Skeletal muscle tissue (tissue), 4 donors: ENCODE data around the gene ERC2. TPM values are rescaled to one million over a fixed set of nuclear protein-coding genes. Genes with fewer than 3 reads are reported as not detected.

ENCODE experiments used
- H3K27ac ChIP-seq: one replicate; pipeline ENCODE4 v1.7.0; 2013; ENCODE audit warnings: mild to moderate bottlenecking, low read depth, low read length, inconsistent platforms
- H3K27me3 ChIP-seq, 3 donors: one replicate each; pipeline ENCODE4 v1.7.0; 2013; ENCODE audit warnings: low read length in 3 of 3; ENCODE audit not compliant: control insufficient read depth in 3 of 3, insufficient read depth in 3 of 3
- H3K36me3 ChIP-seq, 3 donors: one replicate each; pipeline ENCODE4 v1.7.0; 2013; ENCODE audit warnings: low read length in 3 of 3; ENCODE audit not compliant: control insufficient read depth in 3 of 3, insufficient read depth in 3 of 3
- H3K4me1 ChIP-seq, 3 donors: one replicate each; pipeline ENCODE4 v1.7.0; 2013; ENCODE audit warnings: low read length in 3 of 3, mild to moderate bottlenecking in 3 of 3; ENCODE audit not compliant: control insufficient read depth in 3 of 3, insufficient read depth in 3 of 3
- H3K4me3 ChIP-seq, 3 donors: one replicate each; pipeline ENCODE4 v1.7.0; 2013; ENCODE audit warnings: low read length in 3 of 3
- H3K9ac ChIP-seq, 3 donors: one replicate each; pipeline ENCODE4 v1.7.0; 2013; ENCODE audit warnings: low read length in 3 of 3, mild to moderate bottlenecking in 3 of 3, moderate library complexity in 2 of 3, low read depth in 1 of 3
- H3K9me3 ChIP-seq, 3 donors: one replicate each; pipeline ENCODE4 v1.7.0; 2013; ENCODE audit warnings: low read length in 3 of 3; ENCODE audit not compliant: control insufficient read depth in 3 of 3
- total RNA-seq: library from RNA; depleted of rRNA; stranded (reverse); fragments of >200 nt; gene quantifications from one replicate; pipeline ENCODE4 v1.2.3, GENCODE V29; 2014
- donor health status: Osteomylitis.

ERC2 gene
- total RNA-seq, 1 donor from 2014 or later, result 1.0 TPM

DNA sequence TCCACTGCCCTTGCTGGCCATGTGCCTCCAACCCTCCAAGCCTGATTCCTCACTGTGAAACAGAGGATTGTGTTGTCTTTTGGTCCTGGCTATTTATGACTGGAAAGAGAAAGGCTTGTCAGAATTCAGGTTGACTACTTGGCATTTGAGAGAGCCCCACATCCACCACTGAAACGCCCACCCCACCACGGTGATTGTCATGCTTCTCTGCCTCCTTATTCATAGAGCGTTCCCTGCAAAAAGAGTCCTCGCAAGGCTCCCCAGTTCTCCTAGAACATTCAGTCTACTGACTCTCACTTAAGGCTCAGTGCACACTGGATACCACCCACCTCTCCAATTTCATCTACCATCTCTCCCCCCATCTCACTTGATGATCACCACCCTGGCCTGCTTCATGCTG lies 818.3 kb downstream of the ERC2 start:
- Histone ChIP-seq H3K9ac (no peak overlapping the region), H3K27me3 (peaks cover 9 to 14% (median 10%) of the 10 kb centered on the region in 3 donors), H3K4me3 (no peak overlapping the region), H3K27ac (no peak overlapping the region), H3K4me1 (no peaks in the 10 kb centered on the region), H3K9me3 (no peaks in the 10 kb centered on the region), H3K36me3 (no peaks in the 10 kb centered on the region)

- no peaks in the 10 kb centered on the region for H3K9me3 ChIP-seq
- H3K4me1 ChIP-seq, result no peaks in the 10 kb centered on the region
- H3K27me3 ChIP-seq, result peaks cover 9 to 14% (median 10%) of the 10 kb centered on the region in 3 donors
- no peak overlapping the region for H3K27ac ChIP-seq
- no peak overlapping the region for H3K4me3 ChIP-seq
- no peaks in the 10 kb centered on the region for H3K36me3 ChIP-seq
- no peak overlapping the region for H3K9ac ChIP-seq
Observed at GRCh38 chr3:55649554-55649953, 818.7 kb downstream of the ERC2 start.

GRCh38 chr3:55648591-55649318 lies 819.5 kb downstream of the ERC2 start:
- H3K27me3 ChIP-seq, result peaks cover 9 to 14% (median 10%) of the 10 kb centered on the region in 3 donors
- H3K9me3 ChIP-seq, result no peaks in the 10 kb centered on the region
- H3K4me1 ChIP-seq, result no peaks in the 10 kb centered on the region
- no peak overlapping the region for H3K9ac ChIP-seq
- H3K27ac ChIP-seq, result no peak overlapping the region
- no peak overlapping the region for H3K4me3 ChIP-seq
- H3K36me3 ChIP-seq, result no peaks in the 10 kb centered on the region

DNA sequence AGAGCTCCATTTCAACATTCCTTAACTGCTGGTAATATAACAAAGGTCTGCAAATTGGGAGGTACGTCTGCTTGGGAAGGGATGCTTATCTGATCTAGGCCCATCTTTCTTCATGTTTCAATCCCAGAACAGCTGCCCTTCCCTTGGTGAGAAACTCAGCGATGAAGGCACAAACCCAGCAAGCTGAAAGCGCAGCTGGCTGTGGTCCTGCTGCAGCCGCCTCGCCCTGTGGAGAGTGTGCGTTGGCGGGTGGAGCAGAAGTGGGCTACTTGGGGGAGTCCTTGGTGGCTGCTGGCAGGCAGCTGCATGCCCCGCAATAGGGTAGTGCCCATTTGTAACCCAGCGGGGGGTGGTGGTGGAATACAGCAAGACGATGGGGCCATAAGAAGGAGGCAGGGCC lies 820.6 kb downstream of the ERC2 start:
- H3K36me3 ChIP-seq, result no peaks in the 10 kb centered on the region
- no peak overlapping the region for H3K4me3 ChIP-seq
- no peaks in the 10 kb centered on the region for H3K9me3 ChIP-seq
- no peaks in the 10 kb centered on the region for H3K4me1 ChIP-seq
- H3K9ac ChIP-seq, result no peak overlapping the region
- no peak overlapping the region for H3K27ac ChIP-seq
- peaks cover 9 to 14% (median 10%) of the 10 kb centered on the region in 3 donors for H3K27me3 ChIP-seq

- H3K27ac ChIP-seq, result no peak overlapping the region
- H3K36me3 ChIP-seq, result no peaks in the 10 kb centered on the region
- no peak overlapping the region for H3K4me3 ChIP-seq
- H3K4me1 ChIP-seq, result no peaks in the 10 kb centered on the region
- H3K9me3 ChIP-seq, result no peaks in the 10 kb centered on the region
- H3K27me3 ChIP-seq, result peaks cover 9 to 14% (median 10%) of the 10 kb centered on the region in 3 donors
- H3K9ac ChIP-seq, result no peak overlapping the region
Observed at GRCh38 chr3:55647063-55647462, 821.2 kb downstream of the ERC2 start.

GRCh38 chr3:55646121-55646520 lies 822.1 kb downstream of the ERC2 start:
- Histone ChIP-seq H3K4me3 (no peak overlapping the region), H3K36me3 (no peaks in the 10 kb centered on the region), H3K27ac (no peak overlapping the region), H3K27me3 (peaks cover 10 to 14% (median 11%) of the 10 kb centered on the region in 3 donors), H3K9me3 (no peaks in the 10 kb centered on the region), H3K4me1 (no peaks in the 10 kb centered on the region), H3K9ac (no peak overlapping the region)

DNA sequence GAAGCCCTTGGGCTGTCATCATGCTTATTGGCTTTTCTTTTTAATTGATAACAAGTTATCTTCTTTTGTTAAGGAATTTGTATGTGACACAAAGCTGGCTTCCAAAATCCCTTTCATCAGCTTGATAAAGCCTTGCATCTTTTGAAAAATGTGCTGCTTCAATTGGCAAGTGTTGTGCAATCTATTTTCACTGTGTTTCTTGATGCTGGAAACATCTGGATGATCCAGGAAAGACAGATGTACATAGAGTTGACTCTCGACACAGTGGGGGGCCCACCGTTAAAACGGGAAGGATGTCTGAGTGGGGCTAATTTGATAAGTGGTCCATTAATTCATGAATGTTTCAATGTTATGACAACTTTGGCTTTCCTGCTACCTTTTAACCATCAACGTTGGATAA lies 822.8 kb downstream of the ERC2 start:
- Histone ChIP-seq H3K4me3 (no peak overlapping the region), H3K27ac (no peak overlapping the region), H3K4me1 (no peaks in the 10 kb centered on the region), H3K9me3 (no peaks in the 10 kb centered on the region), H3K36me3 (no peaks in the 10 kb centered on the region), H3K27me3 (peaks cover 10 to 14% (median 11%) of the 10 kb centered on the region in 3 donors), H3K9ac (no peak overlapping the region)

DNA sequence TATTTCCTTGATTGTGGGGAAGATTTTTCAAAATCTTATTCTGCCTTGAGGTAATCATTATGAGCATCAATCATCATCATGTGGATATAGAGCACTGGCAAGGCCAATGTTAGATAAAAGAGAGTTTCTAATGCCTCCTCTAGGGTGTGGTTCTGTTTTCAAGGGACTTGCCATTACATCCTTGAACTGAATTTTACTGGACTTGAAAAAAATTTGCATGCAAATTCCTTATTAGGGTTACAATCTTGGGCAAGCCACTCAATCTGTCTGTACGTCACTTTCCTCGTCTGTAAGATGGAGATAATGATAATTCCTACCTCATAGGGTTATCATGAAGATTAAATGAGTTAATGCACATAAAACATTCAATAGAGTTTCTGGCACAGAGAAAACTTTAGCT lies 825.0 kb downstream of the ERC2 start:
- H3K4me1 ChIP-seq, result no peaks in the 10 kb centered on the region

GRCh38 chr3:55641964-55642363 lies 826.3 kb downstream of the ERC2 start:
- Histone ChIP-seq H3K27ac (no peak overlapping the region), H3K36me3 (no peaks in the 10 kb centered on the region), H3K4me1 (no peaks in the 10 kb centered on the region), H3K9ac (no peak overlapping the region), H3K27me3 (peaks cover 2 to 5% (median 3%) of the 10 kb centered on the region in 3 donors), H3K9me3 (no peaks in the 10 kb centered on the region), H3K4me3 (no peak overlapping the region)

More for the DNA sequence above, 825.0 kb downstream of the ERC2 start:
- Histone ChIP-seq H3K4me3 (no peak overlapping the region), H3K36me3 (no peaks in the 10 kb centered on the region), H3K27me3 (peaks cover 6 to 9% (median 8%) of the 10 kb centered on the region in 3 donors), H3K9me3 (no peaks in the 10 kb centered on the region), H3K27ac (no peak overlapping the region), H3K9ac (no peak overlapping the region)

DNA sequence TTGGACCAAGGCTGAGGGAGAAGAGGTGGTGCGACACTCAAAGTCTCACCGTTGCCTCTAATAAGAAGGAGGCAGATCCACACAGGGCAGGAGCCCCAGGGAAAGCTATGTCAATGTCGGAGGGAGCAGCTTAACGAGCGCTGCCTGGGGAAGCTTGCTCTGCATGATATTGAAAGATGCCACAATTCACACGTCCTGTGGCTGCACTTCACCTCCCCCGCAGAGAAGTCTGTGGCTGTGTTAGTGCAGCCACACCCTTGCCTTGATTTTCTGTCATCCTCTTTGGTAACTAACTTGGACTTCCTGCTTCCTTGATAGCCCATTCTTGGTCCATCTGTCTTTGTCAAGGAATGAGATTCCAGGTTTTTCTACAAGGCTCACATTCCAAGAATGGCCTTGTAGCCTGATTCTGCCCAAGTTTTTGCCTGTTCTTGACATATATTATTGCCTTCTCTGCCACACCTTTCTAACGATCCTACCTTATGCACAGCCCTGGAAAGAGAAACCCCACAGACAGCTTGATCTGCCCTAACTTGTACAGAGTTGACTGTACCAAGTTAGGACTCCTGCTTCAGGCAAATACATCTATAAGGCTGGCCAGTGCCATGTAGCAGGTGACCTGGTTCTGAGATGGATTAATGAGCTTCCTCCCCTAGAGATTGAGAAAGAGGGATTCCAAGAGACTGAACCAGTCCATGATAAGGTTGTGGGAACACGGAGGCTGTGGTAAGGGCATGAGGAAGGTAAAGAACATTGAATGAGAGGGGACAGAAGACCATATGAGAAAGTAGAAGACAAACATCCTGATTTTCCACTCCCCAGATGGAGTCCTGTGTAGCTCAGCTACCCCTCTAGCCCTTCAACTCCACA lies 828.1 kb downstream of the ERC2 start:
- no peak overlapping the region for H3K9ac ChIP-seq
- no peaks in the 10 kb centered on the region for H3K4me1 ChIP-seq
- H3K27me3 ChIP-seq, result peaks cover 0 to 5% (median 0%) of the 10 kb centered on the region in 3 donors
- H3K9me3 ChIP-seq, result no peaks in the 10 kb centered on the region
- no peaks in the 10 kb centered on the region for H3K36me3 ChIP-seq
- H3K27ac ChIP-seq, result no peak overlapping the region
- H3K4me3 ChIP-seq, result no peak overlapping the region
